Stimulated activated CD8-positive, alpha-beta memory T cell treated with anti-CD3 and anti-CD28 coated beads, Interleukin-4, amount 100 ng/mL, for 24 hours (primary cell): ENCODE measurements around the gene MEIS3.

Source experiments
- DNase-seq: peaks from one replicate; pipeline ENCODE4 v3.0.0-alpha.2; 2020; ENCODE audit warnings: low read depth

Gene MEIS3

DNA sequence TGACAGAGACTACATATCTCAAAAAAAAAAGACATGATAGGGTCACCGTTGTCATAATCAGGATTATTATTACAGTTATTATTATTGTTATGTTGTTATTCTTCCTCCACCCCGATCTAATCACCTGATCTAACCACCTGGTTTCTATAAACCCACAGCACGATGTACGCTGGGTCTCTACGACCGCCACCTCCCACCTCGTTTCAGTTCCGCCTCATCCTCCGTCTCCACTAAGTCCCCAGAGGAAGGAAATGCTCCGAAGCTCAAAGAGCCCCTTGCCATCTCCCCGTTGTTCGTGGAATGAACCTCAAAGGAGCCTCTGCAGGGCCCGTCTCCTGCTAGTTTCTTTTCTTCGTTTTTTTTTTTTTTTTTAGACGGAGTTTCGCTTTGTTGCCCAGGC, 15.9 kb upstream of the MEIS3 start:
- DNase-seq: no peak

DNA sequence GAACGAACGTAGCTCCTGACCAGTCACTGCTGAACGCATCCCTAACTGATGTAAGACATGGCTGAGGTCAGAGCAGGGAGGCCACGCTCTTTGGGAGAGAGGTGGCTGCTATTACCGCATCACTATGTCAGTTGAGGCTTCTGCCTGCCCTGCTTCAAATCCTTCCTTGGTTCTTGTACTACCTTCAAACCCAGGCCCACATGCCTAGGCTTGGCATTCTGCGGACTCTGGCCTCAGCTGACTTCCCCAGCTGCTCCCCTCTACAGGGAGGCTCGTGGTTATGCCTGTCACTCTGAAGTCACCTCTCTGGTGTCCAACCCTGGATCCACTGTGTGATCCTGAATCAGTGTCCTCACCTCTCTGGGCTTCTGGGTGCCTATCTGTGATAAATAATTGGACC, 14.8 kb upstream of the MEIS3 start:
- no peak for DNase-seq

DNA sequence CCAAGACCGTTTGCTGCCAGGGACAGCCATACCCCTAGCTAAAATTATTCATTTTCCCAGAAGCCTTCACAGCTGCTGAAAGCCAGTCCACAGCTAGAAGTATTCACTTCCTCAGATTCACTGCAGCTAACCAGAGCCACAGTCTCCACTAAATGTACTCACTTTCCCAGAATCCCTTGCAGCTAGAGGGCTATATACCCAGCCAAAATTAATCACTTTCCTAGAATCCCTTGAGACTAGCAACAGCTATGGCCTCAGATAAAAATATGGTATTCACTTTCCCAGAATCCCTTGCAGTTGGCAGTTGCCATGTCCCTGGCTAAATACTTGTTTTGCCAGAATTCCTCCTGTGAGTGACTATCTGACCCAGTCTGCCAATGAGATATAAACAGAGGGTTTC, 13.8 kb upstream of the MEIS3 start:
- DNase-seq: no peak

DNA sequence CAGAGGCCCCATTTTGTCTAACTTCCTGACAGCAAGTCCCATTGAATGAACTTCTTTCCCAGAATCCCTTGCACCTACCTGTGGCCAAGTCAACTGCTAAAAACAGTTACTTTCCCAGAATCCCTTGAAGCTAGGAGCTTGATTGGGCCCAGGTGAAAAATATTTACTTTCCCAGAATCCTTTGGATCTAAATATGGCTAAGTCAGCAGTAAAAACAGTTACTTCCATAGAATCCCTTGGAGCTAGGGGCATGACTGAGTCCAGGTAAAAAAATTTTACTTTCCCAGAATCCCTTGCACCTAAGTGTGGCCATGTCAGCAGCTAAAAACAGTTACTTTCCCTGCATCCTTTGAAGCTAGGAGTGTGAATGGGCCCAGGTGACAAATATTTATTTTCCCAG, 13.2 kb upstream of the MEIS3 start:
- DNase-seq: no peak

DNA sequence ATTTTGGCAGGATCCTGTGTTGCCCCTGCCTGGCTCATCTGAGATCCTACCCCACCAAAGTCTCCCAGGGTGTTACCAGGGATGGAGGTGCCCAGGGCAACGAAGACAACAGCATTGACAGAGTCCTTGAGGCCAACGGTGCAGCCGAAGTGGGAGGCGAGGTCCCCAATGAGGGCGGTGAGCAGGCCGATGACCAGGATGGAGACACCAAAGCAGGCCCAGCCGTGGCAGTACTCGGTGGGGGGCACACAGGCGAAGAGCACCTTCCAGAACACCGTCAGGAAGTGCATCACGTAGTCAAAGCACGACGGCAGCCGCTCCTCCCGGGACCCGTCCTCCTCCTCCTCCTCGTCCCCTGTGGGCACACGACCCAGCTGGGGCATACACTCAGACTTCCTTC, 12.8 kb upstream of the MEIS3 start:
- no peak for DNase-seq

DNA sequence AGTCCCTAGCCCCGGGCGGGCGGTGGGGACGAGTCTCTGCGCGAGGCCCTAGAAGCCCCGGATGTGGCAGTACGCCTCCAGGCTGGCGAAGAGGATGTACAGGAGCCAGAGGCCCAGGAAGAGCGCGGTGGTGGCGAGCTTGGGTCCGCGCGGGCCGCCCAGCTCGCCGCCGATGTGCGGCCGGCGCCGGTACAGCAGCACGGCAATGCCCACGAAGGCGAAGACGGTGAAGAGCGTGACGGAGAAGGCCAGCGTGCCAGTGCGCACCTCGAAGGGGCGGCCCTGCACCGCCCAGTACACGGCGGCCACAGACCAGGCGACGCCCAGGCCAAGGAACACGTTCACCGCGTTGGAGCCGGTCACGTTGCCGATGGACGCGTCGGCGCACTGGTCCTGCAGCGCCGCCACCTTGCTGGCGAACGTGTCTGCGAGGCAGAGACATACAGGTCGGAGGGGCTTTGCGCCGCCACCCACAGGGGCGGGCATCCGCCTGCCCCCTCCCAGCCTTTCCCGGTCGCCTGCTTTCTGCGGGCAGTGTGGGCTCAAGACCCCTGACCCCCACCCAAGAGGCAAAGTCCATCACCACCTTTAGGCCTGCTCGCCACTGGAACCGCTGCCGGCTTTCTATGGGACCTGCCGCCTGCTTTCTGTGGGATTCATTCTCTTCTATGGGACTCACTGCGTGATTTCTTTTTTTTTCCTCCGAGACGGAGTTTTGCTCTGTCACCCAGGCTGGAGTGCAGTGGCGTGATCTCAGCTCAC, 10.9 kb upstream of the MEIS3 start:
- no peak for DNase-seq

DNA sequence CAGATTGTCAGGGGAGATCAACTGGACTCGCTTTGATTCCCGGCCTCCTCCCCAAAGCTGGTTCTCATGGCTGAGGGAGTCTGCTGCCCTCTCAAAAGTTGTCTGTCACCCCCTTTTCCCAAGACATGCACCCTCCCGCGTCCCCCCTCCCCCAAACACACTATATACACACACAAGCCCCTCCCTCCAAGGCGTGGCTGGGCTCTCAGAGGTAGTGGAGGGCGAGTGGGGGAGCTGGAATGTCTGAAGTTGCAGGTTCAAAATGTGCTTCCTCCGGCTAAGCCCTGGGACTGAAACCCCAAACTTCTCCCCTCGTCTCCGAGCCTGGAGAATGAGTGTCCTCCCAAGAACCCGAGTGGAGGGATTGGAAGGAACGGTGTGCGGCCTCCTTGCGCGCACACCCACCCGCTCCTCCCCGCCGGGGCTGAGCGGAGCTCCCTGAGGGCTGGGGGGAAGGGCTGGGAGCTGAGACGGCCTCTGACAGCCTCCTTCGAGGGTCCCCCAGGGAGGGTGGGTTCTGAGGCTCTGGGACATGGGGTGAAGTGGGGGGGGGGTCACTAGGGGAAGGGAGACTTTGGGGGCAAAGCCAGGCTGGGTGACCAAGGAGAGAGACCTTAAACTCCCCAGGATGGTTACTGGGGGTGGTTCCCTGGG, 9.9 kb upstream of the MEIS3 start:
- no peak for DNase-seq

DNA sequence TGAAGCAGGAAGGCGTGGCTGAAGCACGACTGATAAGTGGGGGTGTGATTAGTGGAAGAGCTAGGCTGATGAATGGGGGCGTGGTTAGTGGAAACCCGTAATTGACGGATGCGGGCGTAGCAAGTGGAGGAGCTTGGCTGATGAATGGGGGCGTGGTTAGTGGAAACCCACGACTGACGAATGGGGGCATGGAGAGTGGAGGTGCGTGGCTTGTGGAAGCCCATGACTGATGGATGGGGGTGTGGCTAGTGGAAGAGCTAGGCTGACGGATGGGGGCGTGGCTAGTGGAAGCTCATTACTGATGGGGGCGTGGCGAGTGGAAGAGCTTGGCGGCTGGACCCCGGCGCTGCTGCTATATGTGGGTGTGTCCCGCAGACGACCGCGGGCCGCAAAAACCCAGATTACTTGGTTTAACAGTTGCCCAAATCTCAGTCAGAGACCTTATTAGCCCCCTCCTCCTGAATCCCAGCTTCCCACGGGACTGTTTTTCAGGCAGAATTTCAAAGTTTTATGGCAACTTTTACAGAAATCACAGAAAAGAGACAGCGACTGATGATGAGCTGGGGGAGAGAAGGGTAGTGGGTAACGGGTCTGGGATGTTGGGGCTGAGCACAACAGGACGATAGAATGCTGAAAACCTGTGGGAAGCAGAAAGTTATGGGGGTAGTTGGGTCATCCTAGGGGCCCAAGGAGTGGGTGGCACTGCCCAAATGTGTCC, 9.0 kb upstream of the MEIS3 start:
- DNase-seq: peak; percentile 66

DNA sequence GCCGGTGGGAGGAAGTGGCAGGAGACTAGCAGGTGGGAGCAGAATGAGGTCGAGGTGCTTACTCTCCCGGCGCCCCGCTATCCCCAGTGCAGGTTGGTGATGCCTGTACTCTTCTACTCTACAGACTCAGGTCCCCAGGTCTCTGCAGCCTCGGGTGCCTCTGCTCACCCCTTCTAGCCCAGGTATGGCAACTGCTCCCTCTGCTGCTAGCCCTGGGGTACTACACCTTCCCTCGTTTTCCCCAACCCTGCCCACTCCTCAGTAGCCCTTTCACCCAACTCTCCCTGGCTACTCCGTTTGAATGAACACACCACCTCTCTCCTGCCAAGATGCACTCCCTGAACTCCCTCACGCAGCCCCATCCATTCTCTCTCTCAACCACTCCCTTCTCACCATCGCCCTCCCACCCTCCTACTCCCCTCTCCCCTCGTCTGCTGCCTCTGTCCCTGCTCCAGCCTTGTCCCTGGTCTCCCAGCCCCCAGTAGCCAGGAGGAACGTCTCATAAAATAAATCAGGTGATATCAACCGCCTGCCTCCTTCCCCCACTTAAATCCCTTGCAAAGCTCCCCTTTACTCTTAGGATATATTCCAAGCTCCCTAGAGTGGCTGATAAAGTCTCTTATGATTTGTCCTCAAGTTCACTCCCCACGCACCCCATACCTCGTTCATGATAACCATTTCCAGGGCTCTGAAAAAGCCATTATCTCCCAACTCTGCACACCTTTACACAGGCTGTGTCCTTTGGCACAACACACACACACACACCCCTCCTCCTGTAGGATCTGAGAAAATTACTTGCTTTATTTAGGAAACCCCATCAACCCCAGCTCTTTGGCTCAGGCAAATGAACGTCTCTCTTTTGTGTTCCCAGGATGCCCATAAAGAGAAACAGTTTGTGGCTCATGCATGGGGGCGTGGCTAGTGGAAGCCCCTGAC, 8.2 kb upstream of the MEIS3 start:
- peak; percentile 40 for DNase-seq

DNA sequence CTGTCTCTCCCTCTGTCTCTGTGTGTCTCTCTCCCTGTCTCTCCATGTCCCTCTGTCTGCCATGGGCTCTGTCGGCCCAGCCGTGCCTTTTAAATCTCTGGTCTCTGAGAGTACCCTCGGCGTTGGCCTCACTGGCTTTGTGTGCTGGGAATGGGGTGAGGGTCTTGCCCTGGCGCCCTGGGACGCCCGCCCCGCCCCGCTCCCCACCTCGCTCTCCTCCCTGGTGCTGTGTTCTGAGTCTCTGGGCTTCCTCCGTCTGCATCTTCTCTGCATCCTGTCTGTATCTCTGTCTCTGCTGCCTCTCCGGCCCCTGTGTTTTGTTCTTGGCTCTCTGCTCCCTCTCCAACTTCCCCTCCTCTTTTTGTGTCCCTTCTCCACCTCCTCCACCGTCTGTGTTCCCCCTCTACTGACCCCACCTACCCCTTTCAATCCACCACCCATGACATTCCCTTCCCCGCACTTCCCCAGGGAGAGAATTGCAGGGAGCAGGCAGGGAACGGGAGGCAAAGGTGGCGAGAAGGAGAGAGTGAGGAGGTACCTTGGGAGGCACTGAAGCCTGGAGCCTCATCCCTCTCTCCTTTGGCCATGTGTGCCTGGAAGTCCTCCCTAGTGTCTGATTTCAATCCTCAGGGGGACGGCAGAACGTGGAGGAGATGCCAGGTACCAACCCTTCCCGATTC, 4.0 kb upstream of the MEIS3 start:
- no peak for DNase-seq

DNA sequence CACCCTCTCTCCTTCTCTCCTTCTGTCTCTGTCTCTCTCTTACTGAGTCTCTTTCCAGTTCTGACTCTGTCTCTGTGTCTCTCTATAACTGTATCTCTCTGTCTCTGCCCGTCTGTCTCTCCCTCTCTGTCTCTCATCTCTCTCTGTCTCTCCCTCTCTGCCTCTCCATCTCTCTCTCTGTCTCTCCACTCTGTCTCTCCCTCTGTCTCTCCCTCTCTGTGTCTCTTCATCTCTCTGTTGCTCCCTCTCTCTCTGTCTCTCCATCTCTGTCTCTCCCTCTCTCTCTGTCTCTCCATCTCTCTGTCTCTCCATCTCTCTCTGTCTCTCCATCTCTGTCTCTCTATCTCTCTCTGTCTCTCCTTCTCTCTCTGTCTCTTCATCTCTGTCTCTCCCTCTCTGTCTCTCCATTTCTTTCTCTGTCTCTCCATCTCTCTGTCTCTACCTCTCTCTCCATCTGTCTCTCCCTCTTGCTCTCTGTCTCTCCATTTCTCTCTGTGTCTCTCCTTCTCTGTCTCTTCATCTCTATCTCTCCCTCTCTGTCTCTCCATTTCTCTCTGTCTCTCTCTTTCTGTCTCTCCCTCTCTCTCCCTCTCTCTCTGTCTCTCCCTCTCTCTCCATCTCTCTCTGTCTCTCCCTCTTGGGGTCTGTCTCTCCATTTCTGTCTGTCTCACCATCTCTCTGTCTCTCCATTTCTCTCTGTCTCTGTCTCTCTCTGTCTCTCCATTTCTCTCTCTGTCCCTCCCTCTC, 3.3 kb upstream of the MEIS3 start:
- no peak for DNase-seq

DNA sequence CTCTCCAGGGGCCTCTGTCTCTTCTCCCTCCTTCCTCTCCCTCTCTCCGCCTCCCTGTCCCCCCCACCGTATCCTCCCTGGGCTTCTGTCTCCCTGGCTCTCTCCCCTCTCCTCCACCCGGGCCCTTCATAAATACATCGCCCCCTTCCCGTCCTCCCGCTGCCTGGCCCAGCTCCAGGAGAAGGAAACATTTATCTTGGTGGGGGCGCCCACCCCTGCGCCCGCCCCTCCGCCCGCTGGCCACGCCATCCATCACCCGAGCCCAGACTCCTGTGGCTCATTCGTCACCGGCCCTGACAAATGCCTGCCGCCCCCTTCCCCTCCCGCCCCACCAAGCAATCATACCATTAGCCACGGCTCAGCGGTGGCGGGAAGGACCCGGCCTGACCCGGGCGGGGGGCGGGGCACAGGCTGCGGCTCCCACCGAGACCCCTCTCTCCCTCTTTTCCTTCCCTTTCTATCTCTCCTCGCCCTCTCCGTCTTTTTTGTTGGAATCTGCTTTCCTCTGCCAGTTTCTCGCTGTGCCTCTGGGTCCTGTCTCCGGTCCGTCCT, 2.6 kb upstream of the MEIS3 start:
- no peak for DNase-seq

DNA sequence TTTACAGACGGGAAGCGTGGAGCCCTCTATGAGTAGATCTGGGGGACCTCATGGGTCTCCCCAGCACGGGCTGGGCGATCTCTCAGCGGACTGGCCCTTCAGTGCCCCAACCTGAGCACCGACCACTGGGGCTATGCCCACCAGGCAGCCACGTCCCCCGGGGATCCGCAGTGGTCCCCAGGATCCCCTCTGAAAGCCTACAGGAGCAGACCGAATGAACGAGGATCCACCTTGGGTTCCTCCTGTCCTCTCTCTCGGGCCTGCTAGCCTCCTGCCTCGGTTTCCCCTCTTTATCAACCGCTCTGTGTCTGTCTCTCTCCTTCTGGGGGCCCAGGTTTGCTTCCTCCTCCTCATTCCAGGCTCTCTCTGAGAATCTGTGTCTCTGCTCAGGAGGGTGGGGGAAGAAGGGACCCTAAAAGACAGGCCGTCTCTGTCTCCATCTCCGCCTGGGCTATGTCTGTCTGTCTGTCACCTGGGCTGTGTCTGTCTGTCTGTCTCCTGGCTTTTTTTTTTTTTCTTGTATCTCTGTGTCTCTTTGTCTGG, 2.0 kb upstream of the MEIS3 start:
- DNase-seq: no peak

DNA sequence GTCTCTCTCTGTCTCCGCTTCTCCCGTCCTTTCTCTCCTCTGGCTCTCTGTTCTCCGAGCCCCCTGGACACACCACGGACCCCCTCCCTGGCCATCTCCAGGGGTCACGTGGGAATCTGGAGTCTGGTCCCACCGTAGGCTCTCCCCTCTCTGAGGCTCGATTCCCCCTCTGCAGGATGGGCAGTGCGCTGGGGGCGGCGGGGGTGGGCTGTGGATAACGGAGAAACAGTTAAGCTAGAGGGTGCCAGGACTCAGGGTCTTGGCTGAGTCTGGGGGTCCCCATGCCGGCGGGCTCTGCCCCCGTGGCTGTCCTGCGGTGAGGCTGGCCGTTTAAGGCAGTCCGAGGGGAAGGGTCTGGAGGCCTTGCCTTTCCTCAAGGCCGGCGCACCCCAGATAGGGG, 462 bp upstream of the MEIS3 start:
- no peak for DNase-seq

DNA sequence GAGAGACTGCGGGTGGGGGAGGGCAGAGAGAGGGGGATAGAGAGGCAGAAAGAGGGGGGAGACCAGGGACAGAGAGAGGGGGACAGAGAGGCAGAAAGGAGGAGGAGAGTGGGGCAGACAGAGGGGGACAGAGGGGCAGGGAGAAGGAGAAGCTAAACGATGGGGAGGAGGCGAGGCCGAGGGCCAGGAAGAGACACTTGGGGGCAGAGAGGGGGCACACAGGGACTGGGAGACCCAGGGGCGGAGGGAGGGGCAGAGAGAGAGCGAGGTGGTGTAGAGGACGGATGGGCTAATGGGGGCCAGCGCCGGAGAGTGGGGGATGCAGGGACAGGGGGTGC, 666 bp downstream of the MEIS3 start:
- DNase-seq: no peak

DNA sequence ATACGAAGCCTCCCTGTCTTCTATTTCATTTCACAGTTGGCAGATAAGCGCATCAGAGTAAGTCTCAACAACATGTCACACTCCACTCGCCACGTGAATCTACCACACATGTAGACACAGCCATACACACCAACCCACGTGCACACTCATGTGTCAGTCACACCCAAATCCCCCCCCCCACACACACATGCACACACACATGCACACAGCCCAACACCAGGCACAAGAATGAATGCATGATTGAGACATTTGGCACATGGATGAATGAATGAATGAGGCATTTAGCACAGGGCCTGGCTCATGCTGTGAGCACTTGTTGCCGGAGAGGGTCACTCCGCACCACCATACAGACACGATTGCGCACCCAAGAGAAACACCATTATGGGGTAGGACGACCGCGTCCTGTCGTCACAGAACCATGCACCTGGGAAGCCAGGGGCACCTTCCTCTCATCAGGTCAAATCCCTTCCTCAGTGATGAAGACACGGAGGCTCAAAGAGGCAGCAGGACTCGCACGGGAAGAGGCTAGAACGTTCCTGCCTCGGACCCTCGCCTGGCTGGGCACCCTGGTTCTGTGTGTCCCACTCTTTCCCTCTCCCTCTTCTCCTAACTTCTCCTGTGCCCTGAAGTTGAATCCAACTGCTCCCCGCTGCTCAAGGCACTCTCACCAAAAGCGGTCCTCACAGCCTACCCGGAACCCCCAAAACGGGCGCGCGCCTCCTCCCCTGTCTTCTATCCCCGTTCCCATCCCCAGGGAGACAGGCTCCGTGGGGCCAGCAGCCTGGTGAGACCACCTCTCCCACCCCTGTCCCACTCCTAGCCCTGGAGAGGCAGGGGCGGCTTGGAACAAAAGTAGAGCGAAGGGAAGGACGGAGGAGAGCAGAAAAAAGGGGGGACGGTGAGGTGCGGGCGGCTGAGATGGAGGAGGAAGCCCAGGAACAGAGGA, 1.3 kb downstream of the MEIS3 start:
- DNase-seq: no peak

DNA sequence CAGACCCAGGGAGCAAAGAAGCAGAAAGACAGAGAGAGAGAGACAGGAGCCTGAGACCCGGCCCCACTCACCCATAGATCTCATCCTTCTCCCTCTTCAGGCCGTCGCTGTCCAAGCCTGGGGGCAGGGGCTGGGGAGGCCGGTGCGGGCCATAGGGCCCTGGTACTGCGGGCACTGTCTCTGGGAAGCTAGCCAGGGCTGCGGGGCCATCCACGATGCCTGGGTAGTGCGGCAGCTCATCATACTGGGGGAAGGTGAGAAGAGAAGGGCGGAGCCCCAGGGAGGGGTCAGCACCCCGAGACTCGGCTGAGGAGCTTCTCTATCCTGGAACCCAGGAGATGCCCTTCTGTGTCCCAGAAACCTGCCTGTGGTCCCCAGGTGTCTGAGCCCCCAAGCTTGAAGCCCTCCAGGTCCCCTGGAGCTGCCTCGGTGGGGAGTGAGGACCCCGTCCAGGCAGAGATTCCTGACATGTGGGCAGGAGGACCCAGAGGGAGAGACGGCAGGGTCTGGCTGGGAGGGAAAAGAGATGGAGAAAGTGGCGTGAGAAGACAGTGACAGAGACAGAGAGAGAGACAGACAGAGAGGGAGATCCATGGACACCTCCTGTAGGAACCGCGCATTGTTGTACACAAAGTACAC, 2.1 kb downstream of the MEIS3 start:
- no peak for DNase-seq

DNA sequence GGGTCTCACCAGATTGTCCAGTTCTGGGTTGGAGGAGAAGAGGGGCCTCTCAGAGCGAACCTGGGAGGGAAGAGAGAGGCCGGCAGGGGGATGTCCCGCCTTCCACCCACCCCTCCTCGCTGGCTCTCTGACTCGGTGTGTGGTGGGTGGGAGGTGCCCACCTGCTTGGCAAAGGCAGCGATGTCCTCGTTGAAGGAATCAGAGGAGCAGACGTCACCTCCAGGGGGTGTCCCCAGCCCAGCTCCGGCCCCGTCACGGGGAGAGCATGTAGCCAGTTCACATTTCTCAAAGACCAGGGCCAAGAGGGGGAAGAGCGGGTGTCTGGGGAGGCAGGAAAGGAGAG, 2.7 kb downstream of the MEIS3 start:
- DNase-seq: no peak
